ENCODE results near the gene IL21. TPM values are rescaled to one million over a fixed set of nuclear protein-coding genes. Genes with fewer than 3 reads are reported as not detected.

The IL21 gene
- total RNA-seq, 1 experiment from 2014 or later, result not detected

DNA sequence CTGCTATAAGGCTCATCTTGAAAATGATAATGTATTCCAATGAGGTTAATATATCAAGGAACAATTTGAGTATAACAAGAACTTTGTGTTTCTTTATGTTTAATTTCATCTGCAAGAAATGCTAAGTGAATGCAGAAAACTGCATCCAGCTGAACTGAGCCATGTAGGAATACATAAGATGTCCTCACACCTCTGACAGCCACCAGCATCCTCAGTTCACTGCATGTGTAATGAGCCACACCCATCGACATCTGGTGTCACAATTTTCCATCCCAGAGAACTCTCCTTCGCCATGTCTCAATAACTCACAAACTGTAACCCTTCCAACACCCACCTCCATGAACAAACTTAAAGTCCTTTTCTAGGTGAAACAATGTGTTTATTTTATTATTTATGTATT, 3.3 kb upstream of the IL21 start:
- Histone ChIP-seq H3K9me3 (ENCODE audit: control insufficient read depth, insufficient read depth, low read depth, low read length) (no peaks in the 10 kb centered on the region), H3K27me3 (ENCODE audit: control insufficient read depth, insufficient read depth, low read length) (0 out of 2 replicates have a peak, but pooled peaks cover under 1% of the 10 kb centered on the region), H3K27ac (ENCODE audit: low read length) (no peak overlapping the region), H3K4me3 (ENCODE audit: low read depth in 2 of 2, low read length in 2 of 2) (no peak overlapping the region), H3K36me3 (ENCODE audit: control insufficient read depth, insufficient read depth, low read length) (no peaks in the 10 kb centered on the region), H3K4me1 (ENCODE audit: control insufficient read depth, insufficient read depth, low read length) (no peaks in the 10 kb centered on the region)
- ChIA-PET CTCF (no interaction called here), POLR2A (no interaction called here)
- intact Hi-C loops (cut with micrococcal nuclease; ENCODE audit: unreplicated experiment) (no loop called here), in situ Hi-C loops (cut with HindIII; ENCODE audit: low pct_unique_long_range_greater_than_20kb, low sequenced_read_pairs) (no loop called here)
- no TSS peak for BruUV-seq (replicated peaks)
- TF ChIP-seq SIN3A (IDR thresholded peaks at IDR 0.05; ENCODE audit: borderline replicate concordance, insufficient read depth, low read depth, low read length), result no peak
- no peak for TF ChIP-seq POLR2AphosphoS5 (IDR thresholded peaks at IDR 0.05; ENCODE audit: low read depth, low read length)
- TF ChIP-seq, protein P1, sequence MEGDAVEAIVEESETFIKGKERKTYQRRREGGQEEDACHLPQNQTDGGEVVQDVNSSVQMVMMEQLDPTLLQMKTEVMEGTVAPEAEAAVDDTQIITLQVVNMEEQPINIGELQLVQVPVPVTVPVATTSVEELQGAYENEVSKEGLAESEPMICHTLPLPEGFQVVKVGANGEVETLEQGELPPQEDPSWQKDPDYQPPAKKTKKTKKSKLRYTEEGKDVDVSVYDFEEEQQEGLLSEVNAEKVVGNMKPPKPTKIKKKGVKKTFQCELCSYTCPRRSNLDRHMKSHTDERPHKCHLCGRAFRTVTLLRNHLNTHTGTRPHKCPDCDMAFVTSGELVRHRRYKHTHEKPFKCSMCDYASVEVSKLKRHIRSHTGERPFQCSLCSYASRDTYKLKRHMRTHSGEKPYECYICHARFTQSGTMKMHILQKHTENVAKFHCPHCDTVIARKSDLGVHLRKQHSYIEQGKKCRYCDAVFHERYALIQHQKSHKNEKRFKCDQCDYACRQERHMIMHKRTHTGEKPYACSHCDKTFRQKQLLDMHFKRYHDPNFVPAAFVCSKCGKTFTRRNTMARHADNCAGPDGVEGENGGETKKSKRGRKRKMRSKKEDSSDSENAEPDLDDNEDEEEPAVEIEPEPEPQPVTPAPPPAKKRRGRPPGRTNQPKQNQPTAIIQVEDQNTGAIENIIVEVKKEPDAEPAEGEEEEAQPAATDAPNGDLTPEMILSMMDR (IDR thresholded peaks at IDR 0.05), result no peak
- no peak for TF ChIP-seq TCF7L2 (IDR thresholded peaks at IDR 0.05; ENCODE audit: low read depth, low read length)
- TF ChIP-seq, protein P2, sequence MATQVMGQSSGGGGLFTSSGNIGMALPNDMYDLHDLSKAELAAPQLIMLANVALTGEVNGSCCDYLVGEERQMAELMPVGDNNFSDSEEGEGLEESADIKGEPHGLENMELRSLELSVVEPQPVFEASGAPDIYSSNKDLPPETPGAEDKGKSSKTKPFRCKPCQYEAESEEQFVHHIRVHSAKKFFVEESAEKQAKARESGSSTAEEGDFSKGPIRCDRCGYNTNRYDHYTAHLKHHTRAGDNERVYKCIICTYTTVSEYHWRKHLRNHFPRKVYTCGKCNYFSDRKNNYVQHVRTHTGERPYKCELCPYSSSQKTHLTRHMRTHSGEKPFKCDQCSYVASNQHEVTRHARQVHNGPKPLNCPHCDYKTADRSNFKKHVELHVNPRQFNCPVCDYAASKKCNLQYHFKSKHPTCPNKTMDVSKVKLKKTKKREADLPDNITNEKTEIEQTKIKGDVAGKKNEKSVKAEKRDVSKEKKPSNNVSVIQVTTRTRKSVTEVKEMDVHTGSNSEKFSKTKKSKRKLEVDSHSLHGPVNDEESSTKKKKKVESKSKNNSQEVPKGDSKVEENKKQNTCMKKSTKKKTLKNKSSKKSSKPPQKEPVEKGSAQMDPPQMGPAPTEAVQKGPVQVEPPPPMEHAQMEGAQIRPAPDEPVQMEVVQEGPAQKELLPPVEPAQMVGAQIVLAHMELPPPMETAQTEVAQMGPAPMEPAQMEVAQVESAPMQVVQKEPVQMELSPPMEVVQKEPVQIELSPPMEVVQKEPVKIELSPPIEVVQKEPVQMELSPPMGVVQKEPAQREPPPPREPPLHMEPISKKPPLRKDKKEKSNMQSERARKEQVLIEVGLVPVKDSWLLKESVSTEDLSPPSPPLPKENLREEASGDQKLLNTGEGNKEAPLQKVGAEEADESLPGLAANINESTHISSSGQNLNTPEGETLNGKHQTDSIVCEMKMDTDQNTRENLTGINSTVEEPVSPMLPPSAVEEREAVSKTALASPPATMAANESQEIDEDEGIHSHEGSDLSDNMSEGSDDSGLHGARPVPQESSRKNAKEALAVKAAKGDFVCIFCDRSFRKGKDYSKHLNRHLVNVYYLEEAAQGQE (IDR thresholded peaks at IDR 0.05; ENCODE audit: insufficient read depth in 1 of 2, low read depth in 2 of 2, low read length in 1 of 2), result no peak
- ATAC-seq (no peak), DNase-seq (ENCODE audit: low read depth, low spot score) (no peak)

DNA sequence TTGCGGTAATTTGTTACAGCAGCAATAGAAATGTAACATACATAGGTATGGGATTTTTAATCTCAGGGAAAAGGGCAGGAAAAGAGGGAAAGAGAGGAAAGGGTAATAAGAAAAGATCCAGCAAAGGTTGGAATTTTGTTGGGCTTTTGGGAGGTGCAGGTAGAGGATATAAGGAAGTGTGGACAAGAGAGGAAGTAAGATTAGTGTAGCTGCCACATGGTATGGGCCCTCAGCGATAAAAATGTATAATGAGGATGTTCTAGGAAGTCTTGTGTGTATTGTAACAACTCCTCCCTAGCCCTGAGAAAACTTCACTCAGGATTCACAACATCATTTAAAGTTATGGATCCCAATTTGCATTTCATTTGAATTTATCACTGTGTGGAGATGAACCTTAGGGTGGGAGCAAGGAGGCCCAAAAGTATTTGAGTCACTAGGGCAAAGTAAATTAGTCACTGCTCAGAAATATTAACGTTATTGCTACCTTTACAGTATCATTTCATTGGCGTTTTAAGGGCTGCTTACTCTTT, 2.8 kb upstream of the IL21 start:
- ChIA-PET CTCF (no interaction called here), POLR2A (no interaction called here)
- no peak overlapping the region for H3K4me3 ChIP-seq (ENCODE audit: low read depth in 2 of 2, low read length in 2 of 2)
- H3K27me3 ChIP-seq (ENCODE audit: control insufficient read depth, insufficient read depth, low read length), result no peaks in the 10 kb centered on the region
- intact Hi-C loops (cut with micrococcal nuclease; ENCODE audit: unreplicated experiment), result no loop called here
- ATAC-seq, result no peak
- H3K4me1 ChIP-seq (ENCODE audit: control insufficient read depth, insufficient read depth, low read length), result no peaks in the 10 kb centered on the region
- H3K9me3 ChIP-seq (ENCODE audit: control insufficient read depth, insufficient read depth, low read depth, low read length), result no peaks in the 10 kb centered on the region
- no TSS peak for BruUV-seq (replicated peaks)
- in situ Hi-C loops (cut with HindIII; ENCODE audit: low pct_unique_long_range_greater_than_20kb, low sequenced_read_pairs), result no loop called here
- H3K27ac ChIP-seq (ENCODE audit: low read length), result no peak overlapping the region
- H3K36me3 ChIP-seq (ENCODE audit: control insufficient read depth, insufficient read depth, low read length), result no peaks in the 10 kb centered on the region
- DNase-seq (ENCODE audit: low read depth, low spot score), result no peak
- TF ChIP-seq, protein P2 (IDR thresholded peaks at IDR 0.05; ENCODE audit: insufficient read depth in 1 of 2, low read depth in 2 of 2, low read length in 1 of 2), result no peak
- no peak for TF ChIP-seq SIN3A (IDR thresholded peaks at IDR 0.05; ENCODE audit: borderline replicate concordance, insufficient read depth, low read depth, low read length)
- no peak for TF ChIP-seq TCF7L2 (IDR thresholded peaks at IDR 0.05; ENCODE audit: low read depth, low read length)
